Cerebellar cortex (tissue), 1 donor: ENCODE data around the gene CKB.
"Not testable (repeated sequence)": the region's sequence is repeated elsewhere in the genome, so short reads cannot be mapped to it uniquely, and the experiment has no call there.

Experiments
- DNase-seq: peaks from one replicate; pipeline ENCODE4 v3.0.0-alpha.2; 2015; ENCODE audit warnings: low spot score

The CKB gene

GRCh38 chr14:103526247-103526913 lies 3.8 kb upstream of the CKB start:
- DNase-seq, result no peak

- DNase-seq, result not testable (repeated sequence)
Measured at GRCh38 chr14:103525430-103526246, 3.0 kb upstream of the CKB start.

- no peak for DNase-seq
Measured at GRCh38 chr14:103524002-103524935, 1.6 kb upstream of the CKB start.

- DNase-seq, result no peak
Measured at GRCh38 chr14:103523575-103523954, 935 bp upstream of the CKB start.

- no peak for DNase-seq
Measured at GRCh38 chr14:103521951-103522563, 573 bp downstream of the CKB start.

GRCh38 chr14:103521438-103521950 lies 1.1 kb downstream of the CKB start:
- no peak for DNase-seq

GRCh38 chr14:103520657-103521437 lies 1.8 kb downstream of the CKB start:
- peak; percentile 69 for DNase-seq

GRCh38 chr14:103520269-103520656 lies 2.4 kb downstream of the CKB start:
- DNase-seq, result no peak

- DNase-seq, result peak; percentile 46
Measured at GRCh38 chr14:103519837-103520212, 2.8 kb downstream of the CKB start.

GRCh38 chr14:103519043-103519836 lies 3.4 kb downstream of the CKB start:
- peak; percentile 72 for DNase-seq

- peak; percentile 73 for DNase-seq
Measured at GRCh38 chr14:103518422-103519042, 4.1 kb downstream of the CKB start.

- peak; percentile 54 for DNase-seq
Measured at GRCh38 chr14:103517721-103518421, 4.8 kb downstream of the CKB start.

GRCh38 chr14:103517174-103517566 lies 5.5 kb downstream of the CKB start:
- DNase-seq, result no peak

GRCh38 chr14:103516426-103517173 lies 6.0 kb downstream of the CKB start:
- peak; percentile 54 for DNase-seq

- no peak for DNase-seq
Measured at GRCh38 chr14:103514596-103515421, 7.8 kb downstream of the CKB start.

- DNase-seq, result peak; percentile 84
Measured at GRCh38 chr14:103512701-103513611, 9.7 kb downstream of the CKB start.
